Measurements from ENCODE around the gene LIM2. TPM values are rescaled to one million over a fixed set of nuclear protein-coding genes. Genes with fewer than 3 reads are reported as not detected.

LIM2 gene
- total RNA-seq, 2 experiments from 2014 or later: not detected

DNA sequence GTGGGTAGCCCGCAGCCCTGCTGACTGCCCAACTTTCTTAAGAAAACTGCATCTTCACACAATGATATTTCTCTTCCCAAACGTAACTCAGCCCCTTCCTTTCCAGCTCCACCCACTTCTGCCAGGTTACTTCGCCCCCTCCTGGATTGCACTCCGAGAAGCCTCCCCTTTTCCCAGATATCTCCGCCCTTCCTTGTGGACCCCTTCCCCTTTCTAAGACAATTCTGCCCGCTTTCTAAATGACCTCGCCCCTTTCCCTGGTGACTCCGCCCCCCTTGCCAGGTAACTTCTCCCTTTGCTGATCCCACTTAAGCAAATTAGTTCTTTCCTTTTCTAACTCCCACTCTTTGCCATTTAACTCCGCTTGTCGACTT is 48.5 kb downstream of the LIM2 start:
- peak; percentile 2 for ATAC-seq (ENCODE audit: poor library complexity)
- Histone ChIP-seq H3K4me3 (ENCODE audit: low read length) (peak overlapping the region; percentile 62), H3K27ac (ENCODE audit: low read depth in 1 of 2, low read length in 2 of 2) (no peak overlapping the region), H3K9me3 (ENCODE audit: control insufficient read depth in 1 of 2, insufficient read depth in 1 of 2, low read length in 2 of 2) (no peaks in the 10 kb centered on the region), H3K36me3 (ENCODE audit: insufficient read depth, low read length) (no peaks in the 10 kb centered on the region), H3K27me3 (ENCODE audit: control insufficient read depth in 1 of 2, insufficient read depth in 2 of 2, low read length in 2 of 2) (no peaks in the 10 kb centered on the region), H3K4me1 (ENCODE audit: insufficient read depth, low read length) (peaks cover 23% of the 10 kb centered on the region)
- ChIA-PET CTCF (interaction anchor here (1.3 to 2.3 kb wide), 2 partner anchors 55 to 68 kb away, joined by 3 to 6 read pairs; no protein-coding TSS in a partner anchor), POLR2A (interaction anchor here (1.0 to 1.3 kb wide), 3 partner anchors 26 to 318 kb away, joined by 3 read pairs; no protein-coding TSS in a partner anchor)
- no peaks in the 10 kb centered on the region for H3K36me3 Mint-ChIP-seq (ENCODE audit: low read depth)
- intact Hi-C loops (cut with DNase I, micrococcal nuclease): loop anchor here (1.0 to 2.0 kb wide), 9 partner anchors 28 to 438 kb away; no protein-coding TSS in a partner anchor
- peak overlapping the region; percentile 7 for H3K27ac Mint-ChIP-seq
- H3K27me3 Mint-ChIP-seq: no peaks in the 10 kb centered on the region
- H3K4me3 Mint-ChIP-seq: peak overlapping the region; percentile 80
- TF ChIP-seq, protein P1, sequence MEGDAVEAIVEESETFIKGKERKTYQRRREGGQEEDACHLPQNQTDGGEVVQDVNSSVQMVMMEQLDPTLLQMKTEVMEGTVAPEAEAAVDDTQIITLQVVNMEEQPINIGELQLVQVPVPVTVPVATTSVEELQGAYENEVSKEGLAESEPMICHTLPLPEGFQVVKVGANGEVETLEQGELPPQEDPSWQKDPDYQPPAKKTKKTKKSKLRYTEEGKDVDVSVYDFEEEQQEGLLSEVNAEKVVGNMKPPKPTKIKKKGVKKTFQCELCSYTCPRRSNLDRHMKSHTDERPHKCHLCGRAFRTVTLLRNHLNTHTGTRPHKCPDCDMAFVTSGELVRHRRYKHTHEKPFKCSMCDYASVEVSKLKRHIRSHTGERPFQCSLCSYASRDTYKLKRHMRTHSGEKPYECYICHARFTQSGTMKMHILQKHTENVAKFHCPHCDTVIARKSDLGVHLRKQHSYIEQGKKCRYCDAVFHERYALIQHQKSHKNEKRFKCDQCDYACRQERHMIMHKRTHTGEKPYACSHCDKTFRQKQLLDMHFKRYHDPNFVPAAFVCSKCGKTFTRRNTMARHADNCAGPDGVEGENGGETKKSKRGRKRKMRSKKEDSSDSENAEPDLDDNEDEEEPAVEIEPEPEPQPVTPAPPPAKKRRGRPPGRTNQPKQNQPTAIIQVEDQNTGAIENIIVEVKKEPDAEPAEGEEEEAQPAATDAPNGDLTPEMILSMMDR (IDR thresholded peaks at IDR 0.05): no peak
- H3K4me1 Mint-ChIP-seq (ENCODE audit: low read depth): peaks cover 23% of the 10 kb centered on the region
- no peak for DNase-seq
- no peaks in the 10 kb centered on the region for H3K9me3 Mint-ChIP-seq

DNA sequence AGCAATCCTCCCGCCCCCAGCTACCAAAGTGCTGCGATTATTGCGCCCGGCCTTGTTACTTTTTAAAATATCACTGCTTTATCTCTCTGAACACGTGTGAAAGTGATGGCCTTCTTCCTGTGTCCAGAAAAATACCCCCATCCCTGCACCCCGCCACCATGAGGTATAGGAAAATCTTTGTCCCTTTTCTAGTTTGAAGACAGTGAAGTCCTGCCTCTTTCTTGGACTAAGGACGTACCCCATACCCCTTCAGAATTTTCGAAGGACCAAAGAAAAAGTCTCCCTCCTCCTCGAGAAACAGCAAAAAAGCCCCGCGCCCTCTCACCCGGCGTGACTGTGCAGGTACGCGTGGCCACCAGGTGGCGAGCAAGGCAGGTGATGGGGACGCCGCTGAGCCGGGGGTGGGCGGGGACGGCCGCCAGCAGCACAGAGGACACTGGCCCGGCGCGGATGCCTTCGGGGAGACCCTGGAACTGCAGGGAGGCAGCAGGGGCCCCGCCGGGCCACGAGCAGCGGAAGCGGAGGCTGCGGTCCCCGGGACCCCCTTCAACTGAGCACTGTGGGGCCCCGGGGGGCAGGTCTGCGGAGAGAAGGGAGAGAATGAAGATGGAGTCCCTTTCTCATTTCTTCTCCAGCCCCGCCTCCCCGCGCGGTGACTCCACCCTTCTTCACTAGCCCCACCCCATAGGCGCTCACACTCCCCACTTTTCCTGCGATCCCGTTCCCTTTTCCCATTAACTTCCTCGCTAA is 49.0 kb downstream of the LIM2 start:
- Histone ChIP-seq H3K27ac (ENCODE audit: low read depth in 1 of 2, low read length in 2 of 2) (no peak overlapping the region), H3K36me3 (ENCODE audit: insufficient read depth, low read length) (no peaks in the 10 kb centered on the region), H3K27me3 (ENCODE audit: control insufficient read depth in 1 of 2, insufficient read depth in 2 of 2, low read length in 2 of 2) (no peaks in the 10 kb centered on the region), H3K4me1 (ENCODE audit: insufficient read depth, low read length) (peaks cover 23% of the 10 kb centered on the region), H3K4me3 (ENCODE audit: low read length) (peak overlapping the region; percentile 62), H3K9me3 (ENCODE audit: control insufficient read depth in 1 of 2, insufficient read depth in 1 of 2, low read length in 2 of 2) (no peaks in the 10 kb centered on the region)
- intact Hi-C loops (cut with DNase I, micrococcal nuclease): loop anchor here (1.0 to 2.0 kb wide), 10 partner anchors 29 to 438 kb away; no protein-coding TSS in a partner anchor
- TF ChIP-seq, protein P1 (IDR thresholded peaks at IDR 0.05): peak; percentile 91
- CTCF ChIA-PET: interaction anchor here (0.9 to 2.3 kb wide), 3 partner anchors 10 to 69 kb away, joined by 3 to 6 read pairs (median 4); no protein-coding TSS in a partner anchor
- POLR2A ChIA-PET: interaction anchor here (1.3 kb wide), 2 partner anchors 27 to 103 kb away, joined by 3 read pairs; no protein-coding TSS in a partner anchor
- peaks cover 23% of the 10 kb centered on the region for H3K4me1 Mint-ChIP-seq (ENCODE audit: low read depth)
- H3K27ac Mint-ChIP-seq: peak overlapping the region; percentile 7
- peak overlapping the region; percentile 80 for H3K4me3 Mint-ChIP-seq
- peak; percentile 84 for ATAC-seq (ENCODE audit: poor library complexity)
- no peaks in the 10 kb centered on the region for H3K9me3 Mint-ChIP-seq
- H3K36me3 Mint-ChIP-seq (ENCODE audit: low read depth): no peaks in the 10 kb centered on the region
- no peaks in the 10 kb centered on the region for H3K27me3 Mint-ChIP-seq
- peak; percentile 73 to 92 (median 81) for DNase-seq

DNA sequence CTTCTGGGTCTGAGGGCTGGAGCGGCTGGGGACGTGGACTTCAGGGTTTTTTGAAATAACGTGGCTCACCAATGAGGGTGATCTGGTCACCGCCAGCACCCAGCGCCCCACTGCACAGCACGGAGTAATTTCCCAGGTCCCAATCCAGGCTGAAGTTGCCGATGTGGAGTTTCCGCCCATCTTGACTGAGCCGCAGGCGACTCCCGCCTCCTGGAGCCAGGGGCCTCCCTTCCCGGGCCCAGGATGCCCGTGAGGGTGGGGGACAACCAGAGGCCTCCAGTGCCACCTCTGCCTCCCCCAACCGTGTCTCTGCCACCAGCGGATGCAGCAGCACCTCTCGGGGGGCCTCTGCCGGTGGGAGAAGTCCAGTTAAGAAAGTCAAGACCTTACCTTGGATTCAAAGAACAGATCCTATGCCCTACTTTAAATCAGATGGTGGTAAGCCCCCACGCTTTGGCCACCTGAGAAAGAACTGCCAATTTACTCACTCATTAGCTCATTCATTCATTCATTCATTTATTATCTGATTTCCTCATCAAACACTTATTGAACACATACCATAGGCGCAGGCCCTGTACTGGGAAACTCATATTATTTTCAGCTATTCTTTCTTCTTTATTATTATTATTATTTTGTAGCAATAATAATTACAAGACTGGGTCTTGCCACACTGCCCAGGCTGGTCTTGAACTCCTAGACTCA is 49.8 kb downstream of the LIM2 start:
- Mint-ChIP-seq H3K27me3 (no peaks in the 10 kb centered on the region), H3K4me1 (ENCODE audit: low read depth) (peaks cover 23% of the 10 kb centered on the region), H3K36me3 (ENCODE audit: low read depth) (no peaks in the 10 kb centered on the region), H3K9me3 (no peaks in the 10 kb centered on the region), H3K4me3 (peak overlapping the region; percentile 80), H3K27ac (no peak overlapping the region)
- TF ChIP-seq, protein P1 (IDR thresholded peaks at IDR 0.05): no peak
- no peaks in the 10 kb centered on the region for H3K27me3 ChIP-seq (ENCODE audit: control insufficient read depth in 1 of 2, insufficient read depth in 2 of 2, low read length in 2 of 2)
- H3K4me3 ChIP-seq (ENCODE audit: low read length): no peak overlapping the region
- peaks cover 23% of the 10 kb centered on the region for H3K4me1 ChIP-seq (ENCODE audit: insufficient read depth, low read length)
- H3K9me3 ChIP-seq (ENCODE audit: control insufficient read depth in 1 of 2, insufficient read depth in 1 of 2, low read length in 2 of 2): no peaks in the 10 kb centered on the region
- no peak for ATAC-seq (ENCODE audit: poor library complexity)
- intact Hi-C loops (cut with DNase I, micrococcal nuclease): loop anchor here (1.0 to 2.0 kb wide), 6 partner anchors 57 to 439 kb away; no protein-coding TSS in a partner anchor
- DNase-seq: no peak
- H3K36me3 ChIP-seq (ENCODE audit: insufficient read depth, low read length): no peaks in the 10 kb centered on the region
- H3K27ac ChIP-seq (ENCODE audit: low read depth in 1 of 2, low read length in 2 of 2): no peak overlapping the region
- ChIA-PET POLR2A (no interaction called here), CTCF (interaction anchor here (0.9 to 2.3 kb wide), 2 partner anchors 11 to 70 kb away, joined by 4 to 6 read pairs; no protein-coding TSS in a partner anchor)
